GM06990 (cell line): ENCODE results near the gene COL23A1.

Experiments
- DNase-seq: peaks from one replicate; pipeline ENCODE4 v3.0.0-alpha.2; 2011; ENCODE audit not compliant: insufficient read length; ENCODE audit errors: extremely low read depth
- H3K27me3 ChIP-seq: replicated peaks from 2 replicates; pipeline ENCODE4 v1.6.0; 2011; ENCODE audit warnings: low read length; ENCODE audit not compliant: control insufficient read depth, insufficient read depth
- H3K36me3 ChIP-seq: 2 replicates; pipeline ENCODE4 v1.5.1; 2011; ENCODE audit warnings: low read length; ENCODE audit not compliant: control insufficient read depth, insufficient read depth
- H3K4me3 ChIP-seq: replicated peaks from 2 replicates; pipeline ENCODE4 v1.5.1; 2011; ENCODE audit warnings: low read depth, mild to moderate bottlenecking, control low read depth, low read length
- TF ChIP-seq, protein P1 (sequence below): IDR thresholded peaks from 2 replicates; pipeline ENCODE4 v1.5.1; 2011; ENCODE audit warnings: low read length, control low read depth, mild to moderate bottlenecking, inconsistent platforms; ENCODE audit not compliant: insufficient read depth, poor library complexity, severe bottlenecking

The COL23A1 gene

GRCh38 chr5:178557416-178557815 lies 32.8 kb downstream of the COL23A1 start:
- Histone ChIP-seq H3K27me3 (no peaks in the 10 kb centered on the region; the same call in 1 of the 2 replicates), H3K4me3 (no peak overlapping the region), H3K36me3 (no peaks in the 10 kb centered on the region)
- DNase-seq: no peak
- TF ChIP-seq, protein P1, sequence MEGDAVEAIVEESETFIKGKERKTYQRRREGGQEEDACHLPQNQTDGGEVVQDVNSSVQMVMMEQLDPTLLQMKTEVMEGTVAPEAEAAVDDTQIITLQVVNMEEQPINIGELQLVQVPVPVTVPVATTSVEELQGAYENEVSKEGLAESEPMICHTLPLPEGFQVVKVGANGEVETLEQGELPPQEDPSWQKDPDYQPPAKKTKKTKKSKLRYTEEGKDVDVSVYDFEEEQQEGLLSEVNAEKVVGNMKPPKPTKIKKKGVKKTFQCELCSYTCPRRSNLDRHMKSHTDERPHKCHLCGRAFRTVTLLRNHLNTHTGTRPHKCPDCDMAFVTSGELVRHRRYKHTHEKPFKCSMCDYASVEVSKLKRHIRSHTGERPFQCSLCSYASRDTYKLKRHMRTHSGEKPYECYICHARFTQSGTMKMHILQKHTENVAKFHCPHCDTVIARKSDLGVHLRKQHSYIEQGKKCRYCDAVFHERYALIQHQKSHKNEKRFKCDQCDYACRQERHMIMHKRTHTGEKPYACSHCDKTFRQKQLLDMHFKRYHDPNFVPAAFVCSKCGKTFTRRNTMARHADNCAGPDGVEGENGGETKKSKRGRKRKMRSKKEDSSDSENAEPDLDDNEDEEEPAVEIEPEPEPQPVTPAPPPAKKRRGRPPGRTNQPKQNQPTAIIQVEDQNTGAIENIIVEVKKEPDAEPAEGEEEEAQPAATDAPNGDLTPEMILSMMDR: no peak

DNA sequence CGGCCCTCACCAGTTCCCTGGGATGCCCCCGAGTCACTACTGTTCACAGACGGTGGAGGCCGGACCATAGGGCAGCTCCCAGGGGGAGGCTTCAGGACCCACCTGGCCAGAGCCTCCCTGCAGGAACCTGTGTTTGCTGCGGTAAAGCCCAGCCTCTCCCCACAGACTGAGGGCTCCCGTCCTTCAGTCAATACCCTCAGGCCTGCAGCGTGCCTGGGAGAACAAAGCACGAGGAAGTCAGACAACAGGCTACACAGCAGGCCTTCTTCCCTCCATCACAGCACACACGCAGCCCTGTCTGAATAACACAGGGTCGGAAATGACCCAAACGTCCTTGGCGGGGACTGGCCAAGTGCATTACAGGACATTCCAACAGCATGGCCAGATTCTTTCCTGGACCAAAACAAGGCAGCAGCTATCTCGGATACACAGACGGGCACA lies 34.4 kb downstream of the COL23A1 start:
- no peak for DNase-seq
- TF ChIP-seq, protein P1: no peak
- no peaks in the 10 kb centered on the region; the same call in 1 of the 2 replicates for H3K27me3 ChIP-seq
- H3K36me3 ChIP-seq: no peaks in the 10 kb centered on the region
- H3K4me3 ChIP-seq: no peak overlapping the region

DNA sequence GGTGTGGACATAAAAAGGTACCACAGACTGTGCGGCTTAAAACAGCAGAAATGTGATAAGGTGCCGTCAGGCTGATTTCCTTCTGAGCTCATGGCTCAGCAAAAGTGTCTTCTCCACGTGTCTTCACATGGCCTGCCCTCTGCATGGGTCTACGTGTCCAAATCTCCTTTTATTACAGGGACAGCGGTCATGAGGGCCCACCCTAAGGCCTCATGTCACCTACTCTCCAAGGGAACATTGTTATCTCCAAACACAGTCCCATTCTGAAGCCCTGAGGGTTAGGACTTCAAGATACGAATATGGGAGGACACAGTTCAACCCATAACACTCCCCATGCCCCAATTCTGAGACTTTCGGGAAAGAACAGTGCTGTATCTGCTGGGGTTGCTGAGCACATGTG lies 35.2 kb downstream of the COL23A1 start:
- H3K27me3 ChIP-seq: no peaks in the 10 kb centered on the region; the same call in 1 of the 2 replicates
- TF ChIP-seq, protein P1: no peak
- H3K4me3 ChIP-seq: no peak overlapping the region
- DNase-seq: no peak
- no peaks in the 10 kb centered on the region for H3K36me3 ChIP-seq

DNA sequence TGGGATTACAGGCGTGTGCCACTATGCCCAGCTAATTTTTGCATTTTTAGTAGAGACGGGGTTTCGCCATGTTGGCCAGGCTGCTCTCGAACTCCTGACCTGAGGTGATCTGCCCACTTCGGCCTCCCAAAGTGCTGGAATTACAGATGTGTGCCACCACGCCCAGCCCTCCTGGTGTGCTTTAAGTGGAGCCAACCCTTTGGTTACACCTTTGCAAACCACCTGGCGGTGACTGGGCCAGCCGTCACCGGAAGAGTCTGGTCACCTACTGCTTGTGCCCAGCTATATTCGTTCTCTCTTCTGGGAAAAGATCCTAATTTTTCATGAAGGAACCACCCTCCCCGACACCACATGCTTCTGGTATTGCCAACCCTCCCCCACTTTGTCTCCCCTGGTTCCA lies 35.9 kb downstream of the COL23A1 start:
- H3K36me3 ChIP-seq: no peaks in the 10 kb centered on the region
- TF ChIP-seq, protein P1: no peak
- H3K27me3 ChIP-seq: no peaks in the 10 kb centered on the region; the same call in 1 of the 2 replicates
- H3K4me3 ChIP-seq: no peak overlapping the region
- no peak for DNase-seq

- Histone ChIP-seq H3K36me3 (no peaks in the 10 kb centered on the region), H3K4me3 (no peak overlapping the region), H3K27me3 (no peaks in the 10 kb centered on the region; the same call in 1 of the 2 replicates)
- TF ChIP-seq, protein P1: no peak
- no peak for DNase-seq
Observed at GRCh38 chr5:178553517-178553916, 36.7 kb downstream of the COL23A1 start.

DNA sequence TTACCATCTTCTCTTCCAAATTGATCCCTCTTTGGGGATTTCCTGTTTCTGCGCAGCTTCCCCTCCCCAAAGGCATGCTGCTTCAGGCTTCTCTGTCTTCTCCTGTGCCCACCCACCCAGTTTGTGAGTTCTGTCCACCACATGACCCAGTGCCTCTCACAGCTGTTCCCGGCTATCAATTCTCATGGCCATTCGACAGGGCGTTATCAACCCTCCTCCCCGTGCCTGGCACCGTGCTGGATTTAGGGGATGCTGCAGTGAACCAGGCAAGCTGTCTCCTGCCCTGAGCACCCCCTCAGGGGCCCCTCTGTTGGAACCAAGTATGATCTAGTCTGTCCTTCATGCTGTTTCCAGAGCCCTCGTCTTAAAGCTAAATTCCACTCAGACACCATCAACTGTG lies 38.7 kb downstream of the COL23A1 start:
- Histone ChIP-seq H3K4me3 (no peak overlapping the region), H3K27me3 (no peaks in the 10 kb centered on the region; the same call in 1 of the 2 replicates), H3K36me3 (no peaks in the 10 kb centered on the region)
- TF ChIP-seq, protein P1: no peak
- DNase-seq: no peak
